ENCODE data around the gene LBH. TPM values are rescaled to one million over a fixed set of nuclear protein-coding genes. Genes with fewer than 3 reads are reported as not detected.

Gene LBH
- total RNA-seq, 3 donors from 2014 or later = 18.2 to 153 (median 87.2) TPM

Other genes with a start within 250 kb of the LBH start
- 100 to 1,000 TPM in 2 of 3 donors, 10 to 100 TPM in 1; 90.8 to 161 (median 104) TPM for gene YPEL5, start 84.5 kb upstream of the LBH start, total RNA-seq
- 10 to 100 TPM in 2 of 3 donors, 1 to 10 TPM in 1; 8.0 to 20.6 (median 19.7) TPM for gene LCLAT1, start 215.7 kb downstream of the LBH start, total RNA-seq